ENCODE measurements around the gene RBM38.
A peak's percentile ranks its signal among the peaks of the same experiment; 100 is the strongest.
"Not testable (repeated sequence)": the region's sequence is repeated elsewhere in the genome, so short reads cannot be mapped to it uniquely, and the experiment has no call there.

Gene RBM38

GRCh38 chr20:57390604-57391438 is at the start of gene RBM38:
Gene RBM38 (plus strand): TSS chr20:57391396. CDS start chr20:57391582, 186 bp downstream.
- peak; percentile 54 for DNase-seq

GRCh38 chr20:57341663-57342062 is 49.5 kb upstream of the RBM38 start:
- DNase-seq, result no peak

- no peak for DNase-seq
These were observed 48.4 kb upstream of the RBM38 start for GRCh38 chr20:57342829-57343228.

GRCh38 chr20:57346477-57346876 is 44.7 kb upstream of the RBM38 start:
- DNase-seq, result peak; percentile 33

- DNase-seq, result no peak
These were observed 43.8 kb upstream of the RBM38 start for GRCh38 chr20:57347393-57347792.

GRCh38 chr20:57348200-57348921 is 42.8 kb upstream of the RBM38 start:
- not testable (repeated sequence) for DNase-seq

GRCh38 chr20:57348922-57349574 is 42.1 kb upstream of the RBM38 start:
- DNase-seq, result not testable (repeated sequence)

GRCh38 chr20:57350081-57350710 is 41.0 kb upstream of the RBM38 start:
- DNase-seq, result no peak

- not testable (repeated sequence) for DNase-seq
These were observed 40.5 kb upstream of the RBM38 start for GRCh38 chr20:57350726-57351041.

GRCh38 chr20:57351042-57351783 is 40.0 kb upstream of the RBM38 start, which contains the start of gene RAE1:
Gene RAE1 (plus strand): TSS chr20:57351255. CDS start chr20:57354039, 2,784 bp downstream.
- DNase-seq, result peak; percentile 92

- no peak for DNase-seq
These were observed 38.9 kb upstream of the RBM38 start for GRCh38 chr20:57352305-57352704.

- no peak for DNase-seq
These were observed 37.8 kb upstream of the RBM38 start for GRCh38 chr20:57353351-57353750.

- no peak for DNase-seq
These were observed 29.7 kb upstream of the RBM38 start for GRCh38 chr20:57361517-57361916.

- DNase-seq, result no peak
These were observed 26.7 kb upstream of the RBM38 start for GRCh38 chr20:57364451-57364850.

- no peak for DNase-seq
These were observed 21.6 kb upstream of the RBM38 start for GRCh38 chr20:57369596-57369995.

- no peak for DNase-seq
These were observed 20.9 kb upstream of the RBM38 start for GRCh38 chr20:57370316-57370715.

GRCh38 chr20:57371363-57371762 is 19.8 kb upstream of the RBM38 start:
- DNase-seq, result no peak

GRCh38 chr20:57372157-57372556 is 19.0 kb upstream of the RBM38 start:
- DNase-seq, result no peak

- DNase-seq, result no peak
These were observed 18.4 kb upstream of the RBM38 start for GRCh38 chr20:57372581-57373350.

GRCh38 chr20:57374343-57374930 is 16.8 kb upstream of the RBM38 start:
- DNase-seq, result no peak
